Measurements from ENCODE around the gene MRPL9.
"Not testable (repeated sequence)": the region's sequence is repeated elsewhere in the genome, so short reads cannot be mapped to it uniquely, and the experiment has no call there.

The MRPL9 gene

GRCh38 chr1:151775894-151776664 lies 12.8 kb upstream of the MRPL9 start:
- Mint-ChIP-seq H3K9me3 (no peaks in the 10 kb centered on the region), H3K27me3 (no peaks in the 10 kb centered on the region), H3K4me3 (no peak overlapping the region), H3K4me1 (ENCODE audit: low read depth) (peaks cover 39% of the 10 kb centered on the region), H3K36me3 (ENCODE audit: low read depth) (peaks cover 99% of the 10 kb centered on the region), H3K27ac (peak overlapping the region; percentile 59)
- intact Hi-C loops (cut with micrococcal nuclease), result no loop called here

- no peak overlapping the region for H3K27ac Mint-ChIP-seq
- peaks cover 37% of the 10 kb centered on the region for H3K4me1 Mint-ChIP-seq (ENCODE audit: low read depth)
- intact Hi-C loops (cut with micrococcal nuclease), result no loop called here
- peaks cover 3% of the 10 kb centered on the region for H3K27me3 Mint-ChIP-seq
- H3K4me3 Mint-ChIP-seq, result no peak overlapping the region
- no peaks in the 10 kb centered on the region for H3K9me3 Mint-ChIP-seq
- H3K36me3 Mint-ChIP-seq (ENCODE audit: low read depth), result peaks cover 95% of the 10 kb centered on the region
Observed at GRCh38 chr1:151774256-151774922, 11.1 kb upstream of the MRPL9 start.

GRCh38 chr1:151773702-151774101 lies 10.4 kb upstream of the MRPL9 start:
- Mint-ChIP-seq H3K4me1 (ENCODE audit: low read depth) (peaks cover 38% of the 10 kb centered on the region), H3K36me3 (ENCODE audit: low read depth) (peaks cover 92% of the 10 kb centered on the region), H3K9me3 (no peaks in the 10 kb centered on the region), H3K27ac (no peak overlapping the region), H3K27me3 (peaks cover 3% of the 10 kb centered on the region), H3K4me3 (no peak overlapping the region)
- intact Hi-C loops (cut with micrococcal nuclease), result no loop called here

- H3K27ac Mint-ChIP-seq, result peak overlapping the region; percentile 44
- H3K4me1 Mint-ChIP-seq (ENCODE audit: low read depth), result peaks cover 55% of the 10 kb centered on the region
- H3K9me3 Mint-ChIP-seq, H3K4me3 Mint-ChIP-seq, H3K27me3 Mint-ChIP-seq: not testable (repeated sequence)
- peaks cover 73% of the 10 kb centered on the region for H3K36me3 Mint-ChIP-seq (ENCODE audit: low read depth)
- intact Hi-C loops (cut with micrococcal nuclease), result loop anchor here (10.0 kb wide), 1 partner anchor 66 kb away; the partner anchor contains the start of genes C2CD4D and RORC
Observed at GRCh38 chr1:151769270-151769669, 6.0 kb upstream of the MRPL9 start.

- Mint-ChIP-seq H3K4me3 (peak overlapping the region; percentile 17), H3K27ac (peak overlapping the region; percentile 76), H3K4me1 (ENCODE audit: low read depth) (peaks cover 62% of the 10 kb centered on the region), H3K36me3 (ENCODE audit: low read depth) (peaks cover 67% of the 10 kb centered on the region)
- intact Hi-C loops (cut with micrococcal nuclease), result loop anchor here (10.0 kb wide), 1 partner anchor 66 kb away; the partner anchor contains the start of genes C2CD4D and RORC
- not testable (repeated sequence) for H3K9me3 Mint-ChIP-seq, H3K27me3 Mint-ChIP-seq
Observed at GRCh38 chr1:151768351-151769066, 5.2 kb upstream of the MRPL9 start.

GRCh38 chr1:151763990-151764389 lies 694 bp upstream of the MRPL9 start:
- Mint-ChIP-seq H3K9me3 (no peaks in the 10 kb centered on the region), H3K27ac (peak overlapping the region; percentile 94), H3K36me3 (ENCODE audit: low read depth) (peaks cover 67% of the 10 kb centered on the region), H3K4me1 (ENCODE audit: low read depth) (peaks cover 55% of the 10 kb centered on the region), H3K27me3 (no peaks in the 10 kb centered on the region), H3K4me3 (peak overlapping the region; percentile 91)
- intact Hi-C loops (cut with micrococcal nuclease), result loop anchor here (2.0 to 10.0 kb wide), 2 partner anchors 27 to 71 kb away; partner anchors contain the start of genes C2CD4D, RORC and TDRKH

- Mint-ChIP-seq H3K27ac (no peak overlapping the region), H3K4me3 (no peak overlapping the region), H3K27me3 (no peaks in the 10 kb centered on the region), H3K4me1 (ENCODE audit: low read depth) (peaks cover 49% of the 10 kb centered on the region), H3K9me3 (no peaks in the 10 kb centered on the region), H3K36me3 (ENCODE audit: low read depth) (peaks cover 62% of the 10 kb centered on the region)
- intact Hi-C loops (cut with micrococcal nuclease), result loop anchor here (10.0 kb wide), 1 partner anchor 74 kb away; the partner anchor contains the start of genes C2CD4D and RORC
Observed at GRCh38 chr1:151760597-151761385, 2.5 kb downstream of the MRPL9 start.

- Mint-ChIP-seq H3K4me3 (no peak overlapping the region), H3K36me3 (ENCODE audit: low read depth) (peaks cover 62% of the 10 kb centered on the region), H3K27me3 (no peaks in the 10 kb centered on the region), H3K27ac (no peak overlapping the region), H3K4me1 (ENCODE audit: low read depth) (peaks cover 37% of the 10 kb centered on the region), H3K9me3 (no peaks in the 10 kb centered on the region)
- intact Hi-C loops (cut with micrococcal nuclease), result no loop called here
Observed at GRCh38 chr1:151759241-151759640, 4.1 kb downstream of the MRPL9 start.

- peaks cover 43% of the 10 kb centered on the region for H3K36me3 Mint-ChIP-seq (ENCODE audit: low read depth)
- intact Hi-C loops (cut with micrococcal nuclease), result no loop called here
- no peak overlapping the region for H3K27ac Mint-ChIP-seq
- peaks cover 13% of the 10 kb centered on the region for H3K4me1 Mint-ChIP-seq (ENCODE audit: low read depth)
- no peaks in the 10 kb centered on the region for H3K9me3 Mint-ChIP-seq
- peaks cover 12% of the 10 kb centered on the region for H3K27me3 Mint-ChIP-seq
- no peak overlapping the region for H3K4me3 Mint-ChIP-seq
Observed at GRCh38 chr1:151756291-151756690, 7.0 kb downstream of the MRPL9 start.

- Mint-ChIP-seq H3K9me3 (peaks cover 20% of the 10 kb centered on the region), H3K4me1 (ENCODE audit: low read depth) (peaks cover 10% of the 10 kb centered on the region), H3K4me3 (no peak overlapping the region), H3K36me3 (ENCODE audit: low read depth) (no peaks in the 10 kb centered on the region), H3K27me3 (peaks cover 37% of the 10 kb centered on the region), H3K27ac (no peak overlapping the region)
- intact Hi-C loops (cut with micrococcal nuclease), result no loop called here
Observed at GRCh38 chr1:151741516-151741915, 21.8 kb downstream of the MRPL9 start.

- intact Hi-C loops (cut with micrococcal nuclease), result no loop called here
- Mint-ChIP-seq H3K27ac (no peak overlapping the region), H3K27me3 (peaks cover 21% of the 10 kb centered on the region), H3K4me3 (peak overlapping the region; percentile 11), H3K4me1 (ENCODE audit: low read depth) (peaks cover 16% of the 10 kb centered on the region), H3K36me3 (ENCODE audit: low read depth) (no peaks in the 10 kb centered on the region), H3K9me3 (peaks cover 23% of the 10 kb centered on the region)
Observed at GRCh38 chr1:151739590-151740355, 23.5 kb downstream of the MRPL9 start.

GRCh38 chr1:151737479-151737878 lies 25.8 kb downstream of the MRPL9 start:
- Mint-ChIP-seq H3K36me3 (ENCODE audit: low read depth) (no peaks in the 10 kb centered on the region), H3K27ac (no peak overlapping the region), H3K4me3 (no peak overlapping the region), H3K27me3 (peaks cover 14% of the 10 kb centered on the region), H3K4me1 (ENCODE audit: low read depth) (peaks cover 20% of the 10 kb centered on the region), H3K9me3 (peaks cover 23% of the 10 kb centered on the region)
- intact Hi-C loops (cut with micrococcal nuclease), result no loop called here

GRCh38 chr1:151737026-151737425 lies 26.3 kb downstream of the MRPL9 start:
- Mint-ChIP-seq H3K36me3 (ENCODE audit: low read depth) (no peaks in the 10 kb centered on the region), H3K9me3 (peaks cover 23% of the 10 kb centered on the region), H3K4me1 (ENCODE audit: low read depth) (peaks cover 20% of the 10 kb centered on the region), H3K27me3 (peaks cover 12% of the 10 kb centered on the region), H3K4me3 (no peak overlapping the region), H3K27ac (no peak overlapping the region)
- intact Hi-C loops (cut with micrococcal nuclease), result no loop called here

Measured in dendritic cell treated with granulocyte-macrophage colony-stimulating factor and Interleukin-4, amounts not matched to agents 40 ng/mL and 50 ng/mL, for 4 days (primary cell).